ENCODE results near the gene SPEG. TPM values are rescaled to one million over a fixed set of nuclear protein-coding genes. Genes with fewer than 3 reads are reported as not detected.

The SPEG gene
- total and polyA plus RNA-seq, 2 donors (not counting 3 experiments of a cell fraction or from before 2014, with no cell fraction given), result 0.84 to 3.5 TPM

DNA sequence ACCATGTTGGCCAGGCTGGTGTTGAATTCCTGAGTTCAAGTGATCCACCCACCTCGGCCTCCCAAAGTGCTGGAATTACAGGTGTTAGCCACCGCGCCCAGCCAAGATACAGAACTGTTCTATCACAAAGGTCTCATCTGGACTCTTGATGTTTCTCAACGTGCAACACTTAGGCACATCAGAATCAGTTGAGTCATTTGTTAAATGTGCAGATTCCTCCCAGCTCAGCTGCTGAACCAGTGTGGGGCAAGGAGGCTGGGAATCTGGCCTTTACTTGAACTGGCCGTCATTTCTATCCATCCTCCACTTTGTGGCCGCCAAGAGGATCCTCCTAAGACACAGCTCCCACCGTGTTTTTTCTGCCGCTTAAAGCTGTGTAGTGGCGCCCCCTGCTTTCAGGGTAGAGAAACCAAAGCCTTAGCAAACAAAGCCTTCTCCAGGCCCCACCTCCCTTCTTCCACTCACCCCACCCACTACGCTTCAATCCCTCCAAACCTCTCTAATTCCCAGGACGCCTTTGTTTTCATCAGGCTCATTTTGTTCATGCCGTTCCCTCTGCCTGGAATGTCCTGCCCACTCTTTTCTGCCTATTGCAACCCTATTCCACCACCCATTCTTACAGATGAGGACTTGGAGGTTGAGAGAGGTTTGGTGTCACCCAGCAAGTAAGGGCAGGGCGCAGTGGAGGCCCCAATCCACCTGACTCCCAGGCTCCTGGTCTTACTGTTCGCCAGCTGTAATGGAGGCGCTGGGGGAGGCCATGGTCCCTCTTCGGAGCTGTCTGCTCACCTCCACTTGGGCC lies 776 bp upstream of the SPEG start:
- no TSS peak for BruUV-seq (replicated peaks)
- intact Hi-C loops (cut with micrococcal nuclease), result no loop called here
- H3K79me2 ChIP-seq (ENCODE audit: control insufficient read depth, insufficient read depth, low read length), result no peaks in the 10 kb centered on the region
- no peaks in the 10 kb centered on the region for H3K9me1 ChIP-seq (replicated peaks; ENCODE audit: control insufficient read depth, extremely low read depth, insufficient read depth, low read length)
- no peak overlapping the region for H3K4me3 ChIP-seq (replicated peaks in 1 of 3; ENCODE audit: insufficient read depth in 1 of 3, low read depth in 1 of 3, low read length in 3 of 3)
- ChIA-PET POLR2A (no interaction called here), CTCF (interaction anchor here (0.7 to 1.9 kb wide), 6 partner anchors 10 to 96 kb away, joined by 3 to 7 read pairs (median 4); no protein-coding TSS in a partner anchor)
- DNase-seq (ENCODE audit: low read depth, low spot score), result no peak
- TF ChIP-seq, protein P1, sequence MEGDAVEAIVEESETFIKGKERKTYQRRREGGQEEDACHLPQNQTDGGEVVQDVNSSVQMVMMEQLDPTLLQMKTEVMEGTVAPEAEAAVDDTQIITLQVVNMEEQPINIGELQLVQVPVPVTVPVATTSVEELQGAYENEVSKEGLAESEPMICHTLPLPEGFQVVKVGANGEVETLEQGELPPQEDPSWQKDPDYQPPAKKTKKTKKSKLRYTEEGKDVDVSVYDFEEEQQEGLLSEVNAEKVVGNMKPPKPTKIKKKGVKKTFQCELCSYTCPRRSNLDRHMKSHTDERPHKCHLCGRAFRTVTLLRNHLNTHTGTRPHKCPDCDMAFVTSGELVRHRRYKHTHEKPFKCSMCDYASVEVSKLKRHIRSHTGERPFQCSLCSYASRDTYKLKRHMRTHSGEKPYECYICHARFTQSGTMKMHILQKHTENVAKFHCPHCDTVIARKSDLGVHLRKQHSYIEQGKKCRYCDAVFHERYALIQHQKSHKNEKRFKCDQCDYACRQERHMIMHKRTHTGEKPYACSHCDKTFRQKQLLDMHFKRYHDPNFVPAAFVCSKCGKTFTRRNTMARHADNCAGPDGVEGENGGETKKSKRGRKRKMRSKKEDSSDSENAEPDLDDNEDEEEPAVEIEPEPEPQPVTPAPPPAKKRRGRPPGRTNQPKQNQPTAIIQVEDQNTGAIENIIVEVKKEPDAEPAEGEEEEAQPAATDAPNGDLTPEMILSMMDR (IDR thresholded peaks at IDR 0.05; ENCODE audit: extremely low read depth in 1 of 2, insufficient read depth in 1 of 2, low read depth in 1 of 2, low read length in 2 of 2), result peak; percentile 24 to 39
- TF ChIP-seq, protein P2, sequence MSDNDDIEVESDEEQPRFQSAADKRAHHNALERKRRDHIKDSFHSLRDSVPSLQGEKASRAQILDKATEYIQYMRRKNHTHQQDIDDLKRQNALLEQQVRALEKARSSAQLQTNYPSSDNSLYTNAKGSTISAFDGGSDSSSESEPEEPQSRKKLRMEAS (IDR thresholded peaks at IDR 0.05; ENCODE audit: insufficient read depth, insufficient read length), result no peak
- H4K20me1 ChIP-seq (replicated peaks; ENCODE audit: control insufficient read depth, extremely low read depth, insufficient read depth, low read length), result no peaks in the 10 kb centered on the region
- dilution Hi-C loops (cut with MboI; ENCODE audit: extremely low pct_ligation_motif_present, low sequenced_read_pairs), result no loop called here
- H3K27me3 ChIP-seq (ENCODE audit: control insufficient read depth in 2 of 2, insufficient read depth in 2 of 2, low read length in 2 of 2), result peaks cover 21% of the 10 kb centered on the region in 2 experiments
- H3K27ac ChIP-seq (ENCODE audit: insufficient read depth, low read depth, low read length), result no peak overlapping the region
- no peak for FAIRE-seq
- H3K4me1 ChIP-seq (ENCODE audit: control insufficient read depth, extremely low read depth, insufficient read depth, low read length), result no peaks in the 10 kb centered on the region
- no peak overlapping the region for H2AFZ ChIP-seq (ENCODE audit: low read depth, low read length)
- no peaks in the 10 kb centered on the region for H3K9me3 ChIP-seq (replicated peaks; ENCODE audit: control insufficient read depth, insufficient read depth, low read length)
- no peak overlapping the region for H3K4me2 ChIP-seq (ENCODE audit: insufficient read depth, low read length)
- no peak overlapping the region for H3K9ac ChIP-seq (replicated peaks; ENCODE audit: extremely low read depth, insufficient read depth, low read length)
- H3K36me3 ChIP-seq (ENCODE audit: control insufficient read depth in 2 of 2, extremely low read depth in 1 of 2, insufficient read depth in 2 of 2, low read length in 2 of 2), result no peaks in the 10 kb centered on the region

DNA sequence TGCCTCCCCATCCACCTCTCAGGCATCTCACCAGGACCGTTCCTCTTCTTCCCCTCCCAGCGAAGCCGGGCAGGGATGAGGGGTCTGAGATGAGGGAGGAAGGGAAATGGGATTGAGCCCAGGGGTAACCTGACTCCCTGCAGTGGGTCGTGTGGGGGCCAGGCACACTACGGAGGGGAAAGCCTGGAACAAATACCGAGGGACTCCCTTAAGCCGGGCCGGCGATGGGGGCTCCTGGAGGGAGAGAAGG lies 250 bp upstream of the SPEG start:
- H3K36me3 ChIP-seq (ENCODE audit: control insufficient read depth in 2 of 2, extremely low read depth in 1 of 2, insufficient read depth in 2 of 2, low read length in 2 of 2), result no peaks in the 10 kb centered on the region
- H3K4me2 ChIP-seq (ENCODE audit: insufficient read depth, low read length), result no peak overlapping the region
- BruUV-seq (replicated peaks), result no TSS peak
- no peak overlapping the region for H2AFZ ChIP-seq (ENCODE audit: low read depth, low read length)
- no peak overlapping the region for H3K4me3 ChIP-seq (replicated peaks in 1 of 3; ENCODE audit: insufficient read depth in 1 of 3, low read depth in 1 of 3, low read length in 3 of 3)
- no peak overlapping the region for H3K27ac ChIP-seq (ENCODE audit: insufficient read depth, low read depth, low read length)
- DNase-seq (ENCODE audit: low read depth, low spot score) (no peak), FAIRE-seq (no peak)
- no peaks in the 10 kb centered on the region for H3K9me3 ChIP-seq (replicated peaks; ENCODE audit: control insufficient read depth, insufficient read depth, low read length)
- H3K79me2 ChIP-seq (ENCODE audit: control insufficient read depth, insufficient read depth, low read length), result no peaks in the 10 kb centered on the region
- POLR2A ChIA-PET, result no interaction called here
- no peaks in the 10 kb centered on the region for H3K4me1 ChIP-seq (ENCODE audit: control insufficient read depth, extremely low read depth, insufficient read depth, low read length)
- CTCF ChIA-PET, result interaction anchor here (1.0 to 1.9 kb wide), 5 partner anchors 10 to 96 kb away, joined by 3 to 7 read pairs (median 3); no protein-coding TSS in a partner anchor
- dilution Hi-C loops (cut with MboI; ENCODE audit: extremely low pct_ligation_motif_present, low sequenced_read_pairs), result no loop called here
- intact Hi-C loops (cut with micrococcal nuclease), result no loop called here
- TF ChIP-seq, protein P2 (IDR thresholded peaks at IDR 0.05; ENCODE audit: insufficient read depth, insufficient read length), result no peak
- no peak for TF ChIP-seq EZH2 (IDR thresholded peaks at IDR 0.05; ENCODE audit: borderline replicate concordance, low read depth, low read length, severe bottlenecking)
- H3K9me1 ChIP-seq (replicated peaks; ENCODE audit: control insufficient read depth, extremely low read depth, insufficient read depth, low read length), result no peaks in the 10 kb centered on the region
- H4K20me1 ChIP-seq (replicated peaks; ENCODE audit: control insufficient read depth, extremely low read depth, insufficient read depth, low read length), result no peaks in the 10 kb centered on the region
- no peak overlapping the region for H3K9ac ChIP-seq (replicated peaks; ENCODE audit: extremely low read depth, insufficient read depth, low read length)
- H3K27me3 ChIP-seq (ENCODE audit: control insufficient read depth in 2 of 2, insufficient read depth in 2 of 2, low read length in 2 of 2), result peaks cover 21 to 22% of the 10 kb centered on the region in 2 experiments
